Retinal pigment epithelial cell (primary cell): ENCODE data around the gene ATP5F1D.

Experiments
- DNase-seq: peaks from one replicate; pipeline ENCODE4 v3.0.0-alpha.2; 2010; ENCODE audit warnings: low read depth
- H3K4me3 ChIP-seq: 2 replicates; pipeline ENCODE4 v1.5.1; 2011; ENCODE audit warnings: mild to moderate bottlenecking, low read length, control low read depth, moderate library complexity
- TF ChIP-seq, protein P1 (sequence below): conservative IDR thresholded peaks from 2 replicates; pipeline ENCODE4 v1.5.1; 2011; ENCODE audit warnings: low read depth, low read length, control low read depth, inconsistent platforms

The ATP5F1D gene

DNA sequence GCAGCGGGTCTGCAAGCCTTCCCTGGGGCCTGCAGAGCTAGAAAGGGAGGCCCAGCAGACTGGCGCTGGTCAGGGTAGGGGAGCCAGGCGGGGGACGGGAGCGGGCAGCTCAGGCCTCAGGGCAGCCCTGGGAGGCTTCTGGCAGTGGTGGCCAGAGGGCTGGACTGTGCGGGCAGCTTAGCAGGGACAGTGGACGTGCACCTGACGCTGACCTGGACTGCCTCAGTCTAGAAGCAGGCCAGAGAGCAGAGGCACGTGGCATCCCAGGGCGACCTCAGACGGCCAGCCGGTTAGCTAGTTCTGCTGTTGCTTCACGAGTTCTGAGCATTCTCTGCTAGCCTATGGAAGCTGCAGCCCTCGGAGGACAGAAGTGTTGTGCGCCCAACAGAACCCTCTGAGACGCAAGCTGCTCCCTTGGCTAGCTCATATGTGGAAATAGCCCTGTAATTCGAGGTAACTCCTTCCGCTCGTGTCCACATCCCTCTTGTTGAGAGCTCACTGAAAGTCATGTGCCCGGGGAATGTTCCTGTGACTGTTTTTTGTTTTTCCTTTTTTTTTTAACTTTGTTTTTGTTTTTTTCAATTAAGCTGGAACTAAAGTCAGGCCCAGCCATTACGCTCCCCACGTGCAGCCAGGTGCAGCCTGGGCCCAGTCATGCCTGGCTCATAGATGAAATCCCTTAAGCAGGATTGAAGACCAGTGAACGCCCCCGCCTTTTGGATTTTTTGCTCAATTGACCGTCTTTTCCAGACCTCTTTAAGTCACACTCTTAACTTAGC is 31.9 kb downstream of the ATP5F1D start:
- DNase-seq, result no peak
- TF ChIP-seq, protein P1, sequence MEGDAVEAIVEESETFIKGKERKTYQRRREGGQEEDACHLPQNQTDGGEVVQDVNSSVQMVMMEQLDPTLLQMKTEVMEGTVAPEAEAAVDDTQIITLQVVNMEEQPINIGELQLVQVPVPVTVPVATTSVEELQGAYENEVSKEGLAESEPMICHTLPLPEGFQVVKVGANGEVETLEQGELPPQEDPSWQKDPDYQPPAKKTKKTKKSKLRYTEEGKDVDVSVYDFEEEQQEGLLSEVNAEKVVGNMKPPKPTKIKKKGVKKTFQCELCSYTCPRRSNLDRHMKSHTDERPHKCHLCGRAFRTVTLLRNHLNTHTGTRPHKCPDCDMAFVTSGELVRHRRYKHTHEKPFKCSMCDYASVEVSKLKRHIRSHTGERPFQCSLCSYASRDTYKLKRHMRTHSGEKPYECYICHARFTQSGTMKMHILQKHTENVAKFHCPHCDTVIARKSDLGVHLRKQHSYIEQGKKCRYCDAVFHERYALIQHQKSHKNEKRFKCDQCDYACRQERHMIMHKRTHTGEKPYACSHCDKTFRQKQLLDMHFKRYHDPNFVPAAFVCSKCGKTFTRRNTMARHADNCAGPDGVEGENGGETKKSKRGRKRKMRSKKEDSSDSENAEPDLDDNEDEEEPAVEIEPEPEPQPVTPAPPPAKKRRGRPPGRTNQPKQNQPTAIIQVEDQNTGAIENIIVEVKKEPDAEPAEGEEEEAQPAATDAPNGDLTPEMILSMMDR, result no peak
- H3K4me3 ChIP-seq, result no peak overlapping the region

DNA sequence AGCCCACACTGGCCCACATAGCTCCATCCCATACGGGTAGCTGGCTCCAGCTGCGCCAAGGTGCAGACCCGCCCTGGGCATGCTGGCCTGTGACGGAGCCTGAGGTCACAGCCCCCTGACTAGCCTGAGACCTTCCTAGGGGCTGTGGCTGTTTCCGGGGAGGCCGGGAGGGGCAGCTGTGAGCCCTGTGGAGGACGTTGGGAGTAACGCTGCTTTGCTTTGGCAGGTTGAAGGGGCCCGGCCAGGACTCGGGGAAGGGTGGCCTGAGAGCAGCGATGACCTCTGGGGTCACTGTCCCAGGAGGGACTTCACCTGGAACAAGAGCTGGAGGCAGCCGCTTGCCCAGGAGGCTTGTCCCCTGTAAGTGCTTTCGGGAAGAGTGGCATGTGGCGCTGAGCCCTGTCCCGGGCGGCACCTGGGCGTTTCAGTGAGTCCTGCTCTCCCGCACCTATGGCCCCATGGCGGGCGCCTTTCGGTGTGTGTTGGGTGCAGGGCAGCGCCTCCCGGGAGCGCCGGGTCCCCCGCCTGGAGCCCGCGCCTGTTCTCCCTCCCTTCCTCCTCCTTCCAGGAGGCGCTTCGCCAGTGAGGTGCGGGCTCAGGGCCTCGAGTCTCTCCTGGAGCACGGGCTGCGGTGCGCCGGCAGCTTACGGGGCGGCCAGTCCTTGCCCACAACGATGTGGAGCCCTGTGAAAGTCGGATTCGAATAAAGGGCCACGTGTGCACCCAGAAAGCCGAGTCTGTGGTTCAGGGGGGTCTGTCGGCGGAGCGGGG is 32.7 kb downstream of the ATP5F1D start:
- H3K4me3 ChIP-seq, result no peak overlapping the region
- no peak for DNase-seq
- TF ChIP-seq, protein P1, result no peak

DNA sequence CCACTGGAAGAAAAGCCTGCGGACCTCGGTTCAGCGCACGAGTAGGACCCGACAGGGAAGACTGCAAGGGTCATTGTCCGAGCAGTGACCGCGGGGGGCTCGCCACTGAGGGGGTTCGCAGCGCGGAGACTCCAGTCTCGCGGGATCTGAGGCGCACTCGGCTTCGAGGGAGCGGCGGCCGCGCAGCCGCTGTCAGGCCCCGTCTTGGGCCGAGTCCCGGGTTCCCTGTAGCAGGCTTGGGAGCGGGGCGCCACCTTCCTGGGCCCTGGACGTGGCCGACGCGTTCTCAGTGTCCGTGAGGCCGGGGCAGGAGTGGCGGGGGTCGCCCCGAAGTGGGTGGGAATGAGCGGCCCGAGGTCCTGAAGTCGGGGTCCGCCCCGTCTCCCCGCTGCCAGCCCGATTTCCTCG is 33.3 kb downstream of the ATP5F1D start:
- H3K4me3 ChIP-seq, result peak overlapping the region; percentile 24
- no peak for DNase-seq
- TF ChIP-seq, protein P1, result no peak

DNA sequence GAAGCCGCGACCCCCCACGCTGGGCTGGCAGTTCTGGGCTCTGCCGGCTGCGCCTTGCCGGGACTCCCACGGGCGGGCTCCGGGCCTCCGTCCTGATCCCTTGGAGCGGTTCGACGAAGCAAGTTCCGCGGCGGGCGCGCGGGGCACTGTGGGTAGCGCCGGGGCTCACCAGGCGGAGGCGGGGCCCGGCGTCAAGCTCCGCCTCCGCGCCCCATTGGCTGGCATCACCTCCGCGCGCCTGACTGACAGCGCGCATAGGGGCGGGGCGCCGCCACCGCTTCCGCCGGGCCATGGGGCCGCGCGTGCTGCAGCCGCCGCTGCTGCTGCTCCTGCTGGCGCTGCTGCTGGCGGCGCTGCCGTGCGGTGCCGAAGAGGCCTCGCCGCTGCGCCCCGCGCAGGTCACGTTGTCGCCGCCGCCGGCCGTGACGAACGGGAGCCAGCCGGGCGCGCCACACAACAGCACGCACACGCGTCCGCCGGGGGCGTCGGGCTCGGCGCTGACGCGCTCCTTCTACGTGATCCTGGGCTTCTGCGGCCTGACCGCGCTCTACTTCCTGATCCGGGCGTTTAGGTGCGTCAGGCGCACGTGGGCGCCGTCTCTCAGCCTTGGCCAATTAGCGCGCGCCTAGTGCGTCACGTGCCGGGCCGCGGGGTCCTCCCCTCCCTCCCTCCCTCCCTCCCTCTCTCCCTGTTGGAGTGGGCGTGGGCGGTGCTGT is 33.9 kb downstream of the ATP5F1D start, which contains the start of gene FAM174C:
Gene FAM174C, plus strand, starts transcription at position 271 of the 716 bp plus-strand sequence. Its CDS starts 20 bp downstream, at position 291.
- peak; percentile 93 for DNase-seq
- peak within 1 kb of the TSS; percentile 60 for H3K4me3 ChIP-seq
- TF ChIP-seq, protein P1, result no peak

DNA sequence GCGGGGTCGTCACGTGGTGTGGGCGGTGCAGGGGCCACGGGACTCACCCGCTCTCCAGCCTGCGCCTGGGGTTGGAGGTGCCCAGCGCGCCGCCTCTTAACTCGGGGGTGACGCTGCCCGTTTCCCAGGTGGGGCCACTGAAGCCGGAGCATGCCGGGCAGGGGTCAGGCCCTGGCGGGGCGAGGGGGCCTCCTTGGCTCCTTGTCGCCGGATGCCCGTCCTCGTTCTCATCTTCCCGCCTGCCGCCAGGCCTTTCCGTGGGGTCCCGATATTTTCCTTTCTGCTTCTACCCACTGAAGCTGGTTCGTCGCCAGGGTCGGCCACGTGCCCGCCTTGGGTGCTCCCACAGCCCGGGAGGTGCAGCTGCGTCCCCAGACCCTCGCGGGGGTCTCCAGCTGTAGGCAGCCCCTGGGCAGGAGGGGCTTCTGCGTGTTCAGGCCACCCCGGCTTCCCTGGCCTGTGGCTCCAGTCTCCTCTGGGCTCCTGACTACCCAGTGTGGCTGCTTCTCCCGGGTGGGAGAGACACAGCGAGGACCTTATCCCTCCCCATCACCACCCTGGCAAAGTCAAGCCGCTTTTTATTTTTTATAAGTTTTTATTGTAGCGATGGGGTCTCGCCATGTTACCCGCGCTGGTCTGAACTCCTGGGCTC is 34.6 kb downstream of the ATP5F1D start:
- H3K4me3 ChIP-seq, result peak overlapping the region; percentile 60
- TF ChIP-seq, protein P1, result no peak
- DNase-seq, result no peak

DNA sequence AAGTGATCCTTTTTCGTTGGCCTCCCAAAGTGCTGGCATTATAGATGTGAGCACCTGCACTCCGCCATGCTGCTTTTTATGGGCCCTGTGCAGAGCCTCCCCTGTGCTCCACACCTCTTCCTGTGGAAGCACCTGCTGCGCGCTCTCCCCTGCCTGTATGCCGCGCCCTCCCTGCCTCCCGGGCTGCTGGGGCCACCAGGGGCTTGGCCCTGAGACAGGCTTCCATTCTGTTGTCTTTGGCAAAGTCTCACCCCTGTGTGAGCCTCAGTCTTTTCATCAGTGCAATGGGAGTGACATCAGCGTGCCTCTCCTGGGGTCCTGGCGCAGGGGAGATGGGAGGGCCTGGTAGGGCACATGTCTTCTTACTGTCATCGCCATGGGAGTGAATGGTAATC is 35.1 kb downstream of the ATP5F1D start:
- DNase-seq, result no peak
- peak overlapping the region; percentile 60 for H3K4me3 ChIP-seq
- TF ChIP-seq, protein P1, result no peak
